HEK293 (cell line): Measurements from ENCODE around the gene IMMP2L.

Experiments
- EGR2 ChIP-seq: fragments of 450-650 bp; formaldehyde crosslinking; IDR thresholded peaks from 2 replicates; pipeline ENCODE4 v1.5.1; 2016; ENCODE audit warnings: low read depth, missing biosample characterization, missing genetic modification characterization
- GLI2 ChIP-seq: fragments of 450-650 bp; formaldehyde crosslinking; IDR thresholded peaks from 2 replicates; pipeline ENCODE4; 2017; ENCODE audit warnings: missing biosample characterization, missing genetic modification characterization, low read depth, borderline replicate concordance
- SETDB1 ChIP-seq: IDR thresholded peaks from one replicate; pipeline ENCODE4 v1.6.1; 2017; ENCODE audit warnings: mild to moderate bottlenecking, low read length, moderate library complexity, mixed read lengths; ENCODE audit not compliant: insufficient read length
- SP2 ChIP-seq: fragments of 450-650 bp; formaldehyde crosslinking; IDR thresholded peaks from 2 replicates; pipeline ENCODE4 v1.5.1; 2016; ENCODE audit warnings: missing biosample characterization, missing genetic modification characterization
- ZEB2 ChIP-seq: fragments of 450-650 bp; formaldehyde crosslinking; IDR thresholded peaks from 2 replicates; pipeline ENCODE4 v1.5.1; 2016; ENCODE audit warnings: missing biosample characterization, missing genetic modification characterization
- ZNF302 ChIP-seq: fragments of 450-650 bp; formaldehyde crosslinking; IDR thresholded peaks from 2 replicates; pipeline ENCODE4 v1.5.1; 2016; ENCODE audit warnings: missing biosample characterization, missing genetic modification characterization, low read depth
- ZNF530 ChIP-seq: fragments of 450-650 bp; formaldehyde crosslinking; IDR thresholded peaks from 2 replicates; pipeline ENCODE4 v1.5.1; 2016; ENCODE audit warnings: low read depth, missing biosample characterization, missing genetic modification characterization
- ZNF660 ChIP-seq: fragments of 450-650 bp; IDR thresholded peaks from 2 replicates; pipeline ENCODE4 v1.5.1; 2018; ENCODE audit warnings: missing biosample characterization, mild to moderate bottlenecking, missing genetic modification characterization
- ZNF670 ChIP-seq: fragments of 450-650 bp; formaldehyde crosslinking; IDR thresholded peaks from 2 replicates; pipeline ENCODE4 v1.5.1; 2016; ENCODE audit warnings: missing biosample characterization, missing genetic modification characterization, low read depth
- TF ChIP-seq, protein P1 (sequence below): fragments of 450-650 bp; formaldehyde crosslinking; IDR thresholded peaks from 2 replicates; pipeline ENCODE4 v1.5.1; 2016; ENCODE audit warnings: missing biosample characterization, missing genetic modification characterization
- TF ChIP-seq, protein P2 (sequence below): fragments of 450-650 bp; formaldehyde crosslinking; IDR thresholded peaks from 2 replicates; pipeline ENCODE4 v1.5.1; 2016; ENCODE audit warnings: missing biosample characterization, missing genetic modification characterization
- TF ChIP-seq, protein P3 (sequence below): fragments of 450-650 bp; formaldehyde crosslinking; IDR thresholded peaks from 2 replicates; pipeline ENCODE4 v1.5.1; 2016; ENCODE audit warnings: missing biosample characterization, missing genetic modification characterization
- TF ChIP-seq, protein P4 (sequence below): fragments of 450-650 bp; formaldehyde crosslinking; IDR thresholded peaks from 2 replicates; pipeline ENCODE4 v1.5.1; 2016; ENCODE audit warnings: missing biosample characterization, missing genetic modification characterization

DNA sequence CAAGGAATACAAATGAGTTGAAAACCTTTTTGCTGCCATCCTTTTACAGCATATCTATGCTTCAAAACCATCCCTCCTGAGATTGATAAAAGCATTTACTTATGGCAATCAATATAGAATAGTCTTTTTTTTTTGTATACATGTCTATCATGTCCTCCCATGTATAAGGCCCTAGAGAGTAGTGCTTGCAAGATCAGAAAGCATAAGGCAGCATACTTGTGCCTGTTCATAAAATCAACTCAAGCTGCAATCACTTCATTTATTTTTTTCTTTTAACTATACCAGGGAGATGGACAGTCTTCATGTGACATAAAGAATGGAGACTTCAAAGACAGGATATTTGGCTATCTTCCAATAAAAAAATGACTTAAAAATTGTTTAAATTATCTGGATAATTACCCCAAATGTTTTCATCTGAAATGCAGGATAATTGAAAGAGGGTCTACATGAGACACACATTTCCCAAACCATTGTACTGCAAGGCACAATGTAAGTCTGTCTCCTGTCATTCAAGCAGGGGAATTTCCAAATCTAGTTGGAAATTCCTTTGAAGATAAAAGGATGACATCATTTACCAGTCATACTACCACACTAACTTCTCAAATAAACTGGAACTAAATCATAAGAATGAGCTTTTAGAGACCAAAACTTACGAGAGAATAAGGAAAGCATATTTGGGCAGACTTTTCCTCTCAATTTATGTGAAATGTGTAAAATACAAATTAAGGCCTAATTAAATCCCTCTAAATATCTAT lies 448.9 kb downstream of the IMMP2L start:
- TF ChIP-seq EGR2 (tag by site-specific recombination) (no peak), ZNF530 (no peak), ZNF660 (tag by site-specific recombination) (0 out of 2 replicates have a peak, but pooled peaks have one; percentile 44), SETDB1 (no peak), SP2 (tag by site-specific recombination) (no peak), ZNF670 (tag by site-specific recombination) (no peak), ZEB2 (tag by site-specific recombination) (peak; percentile 47; the same call in 1 of the 2 replicates), GLI2 (tag by site-specific recombination) (no peak), ZNF302 (no peak)
- TF ChIP-seq, protein P1, sequence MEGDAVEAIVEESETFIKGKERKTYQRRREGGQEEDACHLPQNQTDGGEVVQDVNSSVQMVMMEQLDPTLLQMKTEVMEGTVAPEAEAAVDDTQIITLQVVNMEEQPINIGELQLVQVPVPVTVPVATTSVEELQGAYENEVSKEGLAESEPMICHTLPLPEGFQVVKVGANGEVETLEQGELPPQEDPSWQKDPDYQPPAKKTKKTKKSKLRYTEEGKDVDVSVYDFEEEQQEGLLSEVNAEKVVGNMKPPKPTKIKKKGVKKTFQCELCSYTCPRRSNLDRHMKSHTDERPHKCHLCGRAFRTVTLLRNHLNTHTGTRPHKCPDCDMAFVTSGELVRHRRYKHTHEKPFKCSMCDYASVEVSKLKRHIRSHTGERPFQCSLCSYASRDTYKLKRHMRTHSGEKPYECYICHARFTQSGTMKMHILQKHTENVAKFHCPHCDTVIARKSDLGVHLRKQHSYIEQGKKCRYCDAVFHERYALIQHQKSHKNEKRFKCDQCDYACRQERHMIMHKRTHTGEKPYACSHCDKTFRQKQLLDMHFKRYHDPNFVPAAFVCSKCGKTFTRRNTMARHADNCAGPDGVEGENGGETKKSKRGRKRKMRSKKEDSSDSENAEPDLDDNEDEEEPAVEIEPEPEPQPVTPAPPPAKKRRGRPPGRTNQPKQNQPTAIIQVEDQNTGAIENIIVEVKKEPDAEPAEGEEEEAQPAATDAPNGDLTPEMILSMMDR (tag by site-specific recombination), result no peak
- TF ChIP-seq, protein P2, sequence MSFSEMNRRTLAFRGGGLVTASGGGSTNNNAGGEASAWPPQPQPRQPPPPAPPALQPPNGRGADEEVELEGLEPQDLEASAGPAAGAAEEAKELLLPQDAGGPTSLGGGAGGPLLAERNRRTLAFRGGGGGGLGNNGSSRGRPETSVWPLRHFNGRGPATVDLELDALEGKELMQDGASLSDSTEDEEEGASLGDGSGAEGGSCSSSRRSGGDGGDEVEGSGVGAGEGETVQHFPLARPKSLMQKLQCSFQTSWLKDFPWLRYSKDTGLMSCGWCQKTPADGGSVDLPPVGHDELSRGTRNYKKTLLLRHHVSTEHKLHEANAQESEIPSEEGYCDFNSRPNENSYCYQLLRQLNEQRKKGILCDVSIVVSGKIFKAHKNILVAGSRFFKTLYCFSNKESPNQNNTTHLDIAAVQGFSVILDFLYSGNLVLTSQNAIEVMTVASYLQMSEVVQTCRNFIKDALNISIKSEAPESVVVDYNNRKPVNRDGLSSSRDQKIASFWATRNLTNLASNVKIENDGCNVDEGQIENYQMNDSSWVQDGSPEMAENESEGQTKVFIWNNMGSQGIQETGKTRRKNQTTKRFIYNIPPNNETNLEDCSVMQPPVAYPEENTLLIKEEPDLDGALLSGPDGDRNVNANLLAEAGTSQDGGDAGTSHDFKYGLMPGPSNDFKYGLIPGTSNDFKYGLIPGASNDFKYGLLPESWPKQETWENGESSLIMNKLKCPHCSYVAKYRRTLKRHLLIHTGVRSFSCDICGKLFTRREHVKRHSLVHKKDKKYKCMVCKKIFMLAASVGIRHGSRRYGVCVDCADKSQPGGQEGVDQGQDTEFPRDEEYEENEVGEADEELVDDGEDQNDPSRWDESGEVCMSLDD, result no peak
- TF ChIP-seq, protein P3, sequence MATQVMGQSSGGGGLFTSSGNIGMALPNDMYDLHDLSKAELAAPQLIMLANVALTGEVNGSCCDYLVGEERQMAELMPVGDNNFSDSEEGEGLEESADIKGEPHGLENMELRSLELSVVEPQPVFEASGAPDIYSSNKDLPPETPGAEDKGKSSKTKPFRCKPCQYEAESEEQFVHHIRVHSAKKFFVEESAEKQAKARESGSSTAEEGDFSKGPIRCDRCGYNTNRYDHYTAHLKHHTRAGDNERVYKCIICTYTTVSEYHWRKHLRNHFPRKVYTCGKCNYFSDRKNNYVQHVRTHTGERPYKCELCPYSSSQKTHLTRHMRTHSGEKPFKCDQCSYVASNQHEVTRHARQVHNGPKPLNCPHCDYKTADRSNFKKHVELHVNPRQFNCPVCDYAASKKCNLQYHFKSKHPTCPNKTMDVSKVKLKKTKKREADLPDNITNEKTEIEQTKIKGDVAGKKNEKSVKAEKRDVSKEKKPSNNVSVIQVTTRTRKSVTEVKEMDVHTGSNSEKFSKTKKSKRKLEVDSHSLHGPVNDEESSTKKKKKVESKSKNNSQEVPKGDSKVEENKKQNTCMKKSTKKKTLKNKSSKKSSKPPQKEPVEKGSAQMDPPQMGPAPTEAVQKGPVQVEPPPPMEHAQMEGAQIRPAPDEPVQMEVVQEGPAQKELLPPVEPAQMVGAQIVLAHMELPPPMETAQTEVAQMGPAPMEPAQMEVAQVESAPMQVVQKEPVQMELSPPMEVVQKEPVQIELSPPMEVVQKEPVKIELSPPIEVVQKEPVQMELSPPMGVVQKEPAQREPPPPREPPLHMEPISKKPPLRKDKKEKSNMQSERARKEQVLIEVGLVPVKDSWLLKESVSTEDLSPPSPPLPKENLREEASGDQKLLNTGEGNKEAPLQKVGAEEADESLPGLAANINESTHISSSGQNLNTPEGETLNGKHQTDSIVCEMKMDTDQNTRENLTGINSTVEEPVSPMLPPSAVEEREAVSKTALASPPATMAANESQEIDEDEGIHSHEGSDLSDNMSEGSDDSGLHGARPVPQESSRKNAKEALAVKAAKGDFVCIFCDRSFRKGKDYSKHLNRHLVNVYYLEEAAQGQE (tag by site-specific recombination), result no peak
- TF ChIP-seq, protein P4, sequence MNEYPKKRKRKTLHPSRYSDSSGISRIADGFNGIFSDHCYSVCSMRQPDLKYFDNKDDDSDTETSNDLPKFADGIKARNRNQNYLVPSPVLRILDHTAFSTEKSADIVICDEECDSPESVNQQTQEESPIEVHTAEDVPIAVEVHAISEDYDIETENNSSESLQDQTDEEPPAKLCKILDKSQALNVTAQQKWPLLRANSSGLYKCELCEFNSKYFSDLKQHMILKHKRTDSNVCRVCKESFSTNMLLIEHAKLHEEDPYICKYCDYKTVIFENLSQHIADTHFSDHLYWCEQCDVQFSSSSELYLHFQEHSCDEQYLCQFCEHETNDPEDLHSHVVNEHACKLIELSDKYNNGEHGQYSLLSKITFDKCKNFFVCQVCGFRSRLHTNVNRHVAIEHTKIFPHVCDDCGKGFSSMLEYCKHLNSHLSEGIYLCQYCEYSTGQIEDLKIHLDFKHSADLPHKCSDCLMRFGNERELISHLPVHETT (tag by site-specific recombination), result no peak
